DMS53 (cell line): ENCODE measurements around the gene TMEM123.
"Not testable (repeated sequence)": the region's sequence is repeated elsewhere in the genome, so short reads cannot be mapped to it uniquely, and the experiment has no call there.

Experiments
- DNase-seq: peaks from one replicate; lab custom pipeline; 2025; lab: John Stamatoyannopoulos, UW

The TMEM123 gene

DNA sequence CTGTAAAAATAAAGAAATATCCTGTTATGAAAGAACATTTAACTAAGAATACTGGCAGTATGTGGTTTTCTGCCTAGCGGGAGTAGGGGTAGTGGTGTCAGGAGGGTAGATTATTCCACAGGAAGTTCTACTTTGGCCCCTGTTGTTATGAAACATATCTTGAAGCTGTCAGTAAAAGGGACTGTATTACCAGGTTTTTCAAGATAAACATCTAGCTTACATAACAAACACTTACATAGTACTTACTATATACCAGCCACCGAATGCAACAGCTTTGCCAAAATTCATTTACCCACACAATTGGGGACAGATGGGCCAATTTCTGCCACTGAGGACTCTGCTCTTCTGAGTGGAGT, 3.7 kb downstream of the TMEM123 start:
- DNase-seq: no peak

DNA sequence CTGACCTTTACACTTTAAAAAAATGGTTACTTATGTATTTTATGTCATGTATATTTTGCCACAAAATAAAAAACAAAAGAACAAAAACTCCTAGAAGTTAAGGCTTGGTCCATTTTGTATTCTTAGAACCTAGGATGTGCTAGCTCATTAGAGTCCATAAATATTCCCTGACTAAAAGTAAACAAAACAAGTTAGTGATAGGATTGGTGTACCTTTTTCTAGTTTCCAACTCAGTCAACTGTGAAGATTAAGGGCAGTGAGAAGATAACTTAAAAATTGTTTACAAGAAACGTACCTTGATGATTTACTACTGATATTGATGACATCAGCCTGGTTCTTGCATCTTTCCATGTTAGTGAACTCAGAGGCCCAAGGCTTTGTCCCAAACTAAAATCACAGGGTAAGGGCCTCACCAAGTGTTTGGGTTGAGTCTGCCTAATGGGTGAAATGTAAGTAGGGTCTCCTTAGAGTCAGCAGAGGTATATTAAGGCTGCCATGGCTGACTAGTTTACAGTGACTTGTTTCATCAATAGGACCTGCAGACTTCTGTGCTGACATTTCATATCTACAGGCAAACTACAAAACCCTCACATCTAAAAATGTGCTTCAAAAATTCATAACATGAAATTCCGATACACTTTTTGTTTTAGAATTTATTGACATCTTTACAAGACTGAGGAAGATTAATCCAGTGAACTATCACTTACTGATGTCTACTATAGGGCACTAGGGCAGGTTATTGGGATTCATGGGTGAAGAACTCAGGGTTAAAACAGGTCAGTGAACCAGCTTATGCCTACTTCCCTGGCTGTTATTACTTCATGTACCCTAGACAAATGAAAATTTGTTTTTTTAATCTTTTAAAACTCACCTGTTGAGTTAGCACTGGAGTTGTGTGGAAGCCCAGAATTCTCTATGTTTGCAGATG, 4.4 kb downstream of the TMEM123 start:
- no peak for DNase-seq

DNA sequence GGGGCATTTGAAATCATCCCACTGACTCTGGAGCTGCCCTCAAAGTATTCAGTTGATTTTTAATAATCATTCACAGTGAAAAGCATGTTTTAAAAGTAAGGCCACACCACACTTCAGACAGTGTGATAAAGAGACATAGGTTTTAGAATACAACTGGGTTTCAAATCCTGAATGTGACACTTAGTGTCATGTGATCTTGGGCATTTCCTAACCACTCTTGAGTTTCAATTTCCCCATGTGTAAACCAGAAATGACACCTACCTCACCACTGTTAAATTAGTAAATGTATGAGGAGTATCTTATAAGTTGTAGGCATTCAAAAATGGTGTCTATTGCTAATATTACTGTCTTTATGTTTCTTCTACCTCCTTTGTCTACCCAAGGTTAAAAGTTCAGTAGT, 5.4 kb downstream of the TMEM123 start:
- no peak for DNase-seq

DNA sequence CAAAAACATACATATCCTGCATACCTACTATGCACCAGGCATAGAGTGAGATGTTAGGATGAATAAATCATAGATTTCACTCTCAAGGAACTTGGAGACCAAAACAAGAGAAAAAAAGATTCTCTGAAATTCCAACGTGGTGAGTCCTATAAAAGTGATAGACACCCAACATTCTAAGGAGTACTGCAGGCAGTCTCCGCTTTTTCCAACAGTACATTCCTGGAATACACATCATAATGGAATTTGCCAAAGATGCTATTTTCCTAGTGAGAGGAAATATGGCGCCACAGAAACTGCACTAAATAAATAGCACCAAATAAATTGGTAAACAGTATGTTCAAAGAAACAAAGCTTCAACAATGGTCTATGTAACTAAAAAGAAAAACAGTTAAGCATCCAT, 6.0 kb downstream of the TMEM123 start:
- DNase-seq: no peak

DNA sequence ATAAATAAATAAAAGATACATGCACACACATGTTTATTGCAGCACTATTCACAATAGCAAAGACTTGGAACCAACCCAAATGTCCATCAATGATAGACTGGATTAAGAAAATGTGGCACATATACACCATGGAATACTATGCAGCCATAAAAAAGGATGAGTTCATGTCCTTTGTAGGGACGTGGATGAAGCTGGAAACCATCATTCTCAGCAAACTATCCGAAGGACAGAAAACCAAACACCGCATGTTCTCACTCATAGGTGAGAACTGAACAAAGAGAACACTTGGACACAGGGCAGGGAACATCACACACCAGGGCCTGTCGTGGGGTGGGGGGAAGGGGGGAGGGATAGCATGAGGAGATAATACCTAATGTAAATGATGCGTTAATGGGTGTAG, 7.9 kb downstream of the TMEM123 start:
- not testable (repeated sequence) for DNase-seq

DNA sequence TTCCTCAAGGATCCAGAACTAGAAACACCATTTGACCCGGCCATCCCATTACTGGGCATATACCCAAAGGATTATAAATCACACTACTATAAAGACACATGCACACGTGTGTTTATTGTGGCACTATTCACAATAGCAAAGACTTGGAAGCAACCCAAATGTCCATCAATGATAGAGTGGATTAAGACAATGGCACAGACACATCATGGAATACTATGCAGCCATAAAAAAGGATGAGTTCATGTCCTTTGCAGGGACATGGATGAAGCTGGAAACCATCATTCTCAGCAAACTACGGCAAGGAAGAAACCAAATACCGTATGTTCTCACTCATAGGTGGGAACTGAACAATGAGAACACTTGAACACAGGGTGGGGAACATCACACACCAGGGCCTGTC, 8.4 kb downstream of the TMEM123 start:
- DNase-seq: not testable (repeated sequence)

DNA sequence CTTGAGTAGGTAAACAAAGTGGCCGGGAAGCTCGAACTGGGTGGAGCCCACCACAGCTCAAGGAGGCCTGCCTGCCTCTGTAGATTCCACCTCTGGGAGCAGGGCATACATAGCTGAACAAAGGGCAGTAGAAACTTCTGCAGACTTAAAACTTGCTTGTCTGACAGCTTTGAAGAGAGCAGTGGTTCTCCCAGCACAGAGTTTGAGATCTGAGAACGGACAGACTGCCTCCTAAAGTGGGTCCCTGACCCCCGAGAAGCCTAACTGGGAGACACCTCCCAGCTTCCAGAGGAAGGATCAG, 13.6 kb downstream of the TMEM123 start:
- not testable (repeated sequence) for DNase-seq

DNA sequence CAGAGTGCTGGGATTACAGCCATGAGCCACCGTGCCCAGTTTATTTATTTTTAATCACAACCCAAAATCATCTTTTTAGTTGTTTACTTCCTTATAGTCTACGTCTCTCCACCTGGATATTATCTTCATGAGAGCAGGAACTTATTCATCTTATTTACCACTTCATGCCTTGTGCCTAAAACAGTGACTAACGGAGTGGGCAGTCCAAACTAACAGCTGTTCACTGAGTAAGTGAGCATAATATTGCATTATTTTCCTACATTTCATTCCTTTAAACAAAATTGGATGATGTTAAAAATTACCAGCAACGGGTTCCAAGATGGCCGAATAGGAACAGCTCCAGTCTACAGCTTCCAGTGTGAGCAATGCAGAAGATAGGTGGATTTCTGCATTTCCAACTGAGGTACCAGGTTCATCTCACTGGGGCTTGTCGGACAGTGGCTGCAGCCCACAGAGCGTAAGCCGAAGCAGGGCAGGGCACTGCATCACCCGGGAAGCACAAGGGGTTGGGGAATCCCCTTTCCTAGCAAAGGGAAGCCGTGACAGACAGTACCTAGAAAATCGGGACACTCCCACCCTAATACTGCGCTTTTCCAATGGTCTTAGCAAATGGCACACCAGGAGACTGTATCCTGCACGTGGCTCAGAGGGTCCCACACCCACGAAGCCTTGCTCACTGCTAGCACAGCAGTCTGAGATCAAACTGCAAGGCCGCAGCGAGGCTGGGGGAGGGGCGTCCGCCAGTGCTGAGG, 14.1 kb downstream of the TMEM123 start:
- DNase-seq: no peak

DNA sequence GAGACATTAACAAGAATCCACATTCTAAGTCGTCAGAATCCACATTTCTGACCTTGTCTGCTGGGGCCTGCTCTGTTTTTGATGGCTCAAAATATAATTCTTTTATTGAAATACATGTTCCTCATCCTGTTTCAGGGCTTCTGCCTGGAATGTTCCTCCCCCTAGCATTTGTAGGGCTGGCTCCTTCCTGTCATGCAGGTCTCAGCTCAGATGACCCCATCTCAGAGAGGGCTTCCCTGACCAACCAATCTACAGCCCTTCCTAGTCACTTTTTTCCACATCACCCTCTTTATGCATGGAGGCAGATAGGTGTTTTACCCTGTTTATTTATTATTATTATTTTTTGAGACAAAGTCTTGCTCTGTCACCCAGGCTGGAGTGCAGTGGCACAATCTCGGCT, 14.8 kb downstream of the TMEM123 start:
- no peak for DNase-seq

DNA sequence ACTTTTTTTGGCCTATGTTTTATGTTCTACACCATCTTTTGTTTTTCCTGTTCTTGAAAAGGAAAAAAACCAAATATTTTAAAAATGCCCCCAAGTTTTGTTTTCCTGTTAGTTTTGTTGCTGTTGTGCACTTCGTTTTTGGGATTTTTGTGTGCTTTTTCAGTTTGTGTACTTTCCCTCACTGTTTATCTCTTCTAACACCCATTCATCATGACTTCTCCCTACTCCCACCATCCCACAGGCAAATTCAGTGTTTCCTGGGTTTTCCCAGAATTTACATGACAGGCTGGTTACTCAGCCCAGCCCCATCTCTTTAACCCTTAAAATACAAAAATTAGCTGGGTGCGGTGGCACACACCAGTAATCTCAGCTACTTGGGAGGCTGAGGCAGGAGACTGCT, 15.6 kb downstream of the TMEM123 start:
- no peak for DNase-seq

DNA sequence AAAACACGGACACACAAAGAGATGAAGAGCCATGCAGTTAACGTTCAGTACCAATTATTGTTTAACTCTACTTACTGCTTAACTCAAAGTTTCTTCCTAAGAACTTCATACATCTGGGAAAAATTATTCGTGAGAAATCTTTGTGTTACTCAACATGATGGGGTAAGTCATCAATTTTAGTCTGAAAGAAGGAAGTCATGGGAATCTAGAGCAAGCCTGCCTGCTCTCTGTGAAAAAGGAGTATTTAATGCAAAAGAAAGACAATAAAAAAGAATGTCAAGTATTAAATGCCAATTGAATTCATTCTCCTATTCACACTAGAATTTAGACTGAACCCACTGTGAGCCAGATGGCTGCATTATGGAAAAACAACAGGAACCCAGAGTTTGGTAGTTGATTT, 16.0 kb downstream of the TMEM123 start:
- DNase-seq: no peak

DNA sequence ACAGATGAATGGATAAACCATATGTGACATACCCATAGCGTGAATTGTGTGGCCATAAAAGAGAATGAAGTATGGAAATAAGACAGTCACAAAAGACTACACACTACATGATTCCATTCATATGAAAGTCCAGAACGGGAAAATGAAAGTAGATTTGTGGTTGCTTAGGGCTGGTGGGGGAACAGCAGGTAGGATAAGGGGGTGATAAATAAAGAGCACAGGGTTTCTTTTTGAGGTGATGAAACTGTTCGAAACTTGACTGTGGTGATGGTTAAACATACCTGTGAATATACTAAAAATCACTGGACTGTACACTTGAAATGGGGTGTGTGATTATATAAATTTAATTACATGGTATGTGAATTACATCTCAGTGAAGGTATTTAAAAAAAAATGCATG, 16.9 kb downstream of the TMEM123 start:
- DNase-seq: no peak

DNA sequence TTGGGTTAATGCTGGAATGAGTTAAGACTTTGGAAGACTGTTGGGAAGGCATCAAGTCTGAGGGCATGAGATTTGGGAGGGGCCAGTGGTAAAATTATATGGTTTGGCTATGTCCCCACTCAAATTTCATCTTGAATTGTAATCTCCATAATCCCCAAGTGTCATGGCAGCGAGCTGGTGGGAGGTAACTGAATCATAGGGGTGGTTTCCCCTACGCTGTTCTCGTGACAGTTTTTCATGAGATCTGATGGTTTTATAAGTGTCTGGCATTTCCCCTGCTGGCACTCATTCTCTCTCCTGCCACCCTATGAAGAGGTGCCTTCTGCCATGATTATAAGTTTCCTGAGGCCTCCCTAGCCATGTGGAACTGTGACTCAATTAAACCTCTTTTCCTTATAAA, 19.0 kb downstream of the TMEM123 start:
- DNase-seq: not testable (repeated sequence)

DNA sequence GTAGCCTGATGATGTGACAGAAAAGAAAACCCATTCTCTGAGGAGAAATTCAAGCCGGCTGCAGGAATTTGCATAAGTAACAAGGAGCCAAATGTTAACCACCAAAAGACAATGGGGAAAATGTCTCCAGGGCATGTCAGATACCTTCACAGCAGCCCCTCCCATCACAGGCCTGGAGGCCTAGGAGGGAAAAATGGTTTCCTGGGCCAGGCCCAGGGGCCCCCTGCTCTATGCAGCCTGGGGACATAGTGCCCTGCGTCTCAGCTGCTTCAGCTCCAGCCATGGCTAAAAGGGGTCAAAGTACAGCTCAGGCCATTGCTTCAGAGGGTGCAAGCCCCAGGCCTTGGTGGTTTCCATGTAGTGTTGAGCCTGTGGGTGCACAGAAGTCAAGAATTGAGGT, 20.0 kb downstream of the TMEM123 start:
- DNase-seq: not testable (repeated sequence)

DNA sequence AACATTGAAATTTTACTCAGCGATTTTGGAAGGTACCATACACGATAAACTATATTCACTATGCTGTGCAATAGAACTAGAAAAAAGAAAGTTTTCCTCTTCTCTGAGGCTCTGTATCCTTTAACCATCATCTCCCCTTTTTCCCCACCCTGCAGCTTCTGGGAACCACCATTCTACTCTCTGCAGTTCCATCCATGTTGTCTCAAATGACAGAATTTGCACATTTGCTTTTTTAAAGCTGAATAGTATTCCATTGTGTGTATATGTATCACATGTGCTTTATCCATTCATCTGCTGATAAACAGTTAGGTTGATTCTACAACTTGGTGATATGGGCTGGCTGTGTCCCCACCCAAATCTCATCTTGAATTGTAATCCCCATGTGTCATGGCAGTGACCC, 21.2 kb downstream of the TMEM123 start:
- DNase-seq: no peak

DNA sequence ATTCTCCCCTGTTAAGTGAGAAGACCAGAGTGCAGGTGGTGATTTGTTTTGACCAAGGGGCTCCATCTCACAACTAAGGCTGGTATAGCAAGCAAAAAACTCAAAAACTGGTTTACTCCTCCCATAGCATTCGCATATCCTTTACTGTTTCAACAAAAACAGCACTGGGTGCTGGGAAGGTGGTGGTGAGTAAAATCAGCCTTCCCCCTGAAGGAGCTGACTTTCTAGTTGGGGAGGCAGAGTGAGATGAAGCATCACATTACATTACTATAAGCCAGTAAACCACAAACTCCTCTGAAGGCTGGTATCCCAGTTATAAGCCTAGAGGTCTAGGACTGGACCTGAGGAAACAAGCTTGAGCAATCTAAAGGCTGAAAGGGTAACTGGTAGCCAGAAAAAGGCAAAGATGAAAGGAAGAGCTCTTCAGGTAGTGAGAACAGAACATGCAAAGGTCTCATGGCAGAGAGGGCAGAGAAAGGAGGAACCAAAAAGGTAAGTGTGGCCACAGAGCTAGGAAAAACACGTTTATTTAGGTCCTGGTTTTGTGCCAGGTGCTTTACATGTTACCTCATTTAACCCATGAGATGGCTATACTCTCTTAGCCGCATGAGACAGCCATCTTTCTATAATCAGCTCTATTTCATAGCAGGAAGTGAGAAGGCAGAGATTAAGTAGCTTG, 22.3 kb downstream of the TMEM123 start:
- no peak for DNase-seq

DNA sequence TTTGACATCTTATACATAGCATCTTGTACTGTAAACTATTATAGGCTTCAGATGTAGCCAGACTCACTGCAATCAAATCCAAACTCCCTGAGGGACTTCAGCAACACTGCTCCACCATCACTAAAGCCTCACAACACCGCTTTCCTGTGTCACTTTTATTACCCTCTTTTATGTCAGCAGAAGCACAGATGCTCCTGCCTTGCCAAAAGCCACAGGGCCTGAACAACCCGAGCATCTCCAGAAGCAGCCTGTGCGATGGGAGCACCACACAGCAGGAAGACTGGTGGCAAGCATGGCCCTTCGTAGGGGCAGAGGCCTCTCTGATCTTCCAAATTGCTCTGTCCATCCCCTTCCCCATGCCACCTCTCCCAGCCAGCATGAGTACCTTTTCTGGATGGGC, 22.9 kb downstream of the TMEM123 start:
- DNase-seq: no peak

DNA sequence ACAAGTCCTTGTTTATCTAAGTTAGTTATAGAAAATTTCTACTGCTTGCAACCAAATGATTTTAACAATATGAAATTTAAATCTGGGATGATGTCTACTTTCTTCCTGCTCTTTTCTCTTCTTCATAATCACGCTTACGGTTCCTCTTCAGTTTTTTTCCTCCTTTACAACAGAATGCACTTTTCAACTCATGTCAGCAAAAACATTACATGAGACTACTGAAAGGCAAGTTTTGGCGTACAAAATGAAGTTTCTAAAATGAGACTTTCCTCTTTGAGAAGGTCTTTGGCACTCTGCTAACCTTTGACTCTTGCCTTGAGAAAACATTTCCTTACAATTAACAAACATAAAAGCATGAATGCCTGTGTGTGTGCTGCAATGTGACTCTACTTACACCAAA, 23.3 kb downstream of the TMEM123 start:
- DNase-seq: no peak

DNA sequence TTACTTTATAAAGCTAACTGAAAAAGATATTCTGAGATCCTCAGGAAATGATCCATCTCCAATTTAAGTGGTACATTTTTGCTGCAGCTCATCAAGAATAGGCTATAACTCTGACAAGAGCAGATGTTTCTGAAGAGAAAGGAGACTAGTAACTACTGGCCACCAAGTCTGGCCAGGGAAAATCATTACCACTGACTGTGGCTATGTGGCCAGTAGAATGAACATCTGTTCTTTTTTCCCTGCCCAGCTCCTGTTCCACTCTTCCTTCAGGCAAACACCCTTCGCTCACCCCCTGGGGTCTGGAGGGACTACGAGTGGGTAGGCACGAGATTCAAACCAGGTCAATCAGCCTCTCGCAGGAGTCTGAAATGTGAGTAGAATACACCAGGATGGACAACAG, 23.9 kb downstream of the TMEM123 start:
- DNase-seq: no peak

DNA sequence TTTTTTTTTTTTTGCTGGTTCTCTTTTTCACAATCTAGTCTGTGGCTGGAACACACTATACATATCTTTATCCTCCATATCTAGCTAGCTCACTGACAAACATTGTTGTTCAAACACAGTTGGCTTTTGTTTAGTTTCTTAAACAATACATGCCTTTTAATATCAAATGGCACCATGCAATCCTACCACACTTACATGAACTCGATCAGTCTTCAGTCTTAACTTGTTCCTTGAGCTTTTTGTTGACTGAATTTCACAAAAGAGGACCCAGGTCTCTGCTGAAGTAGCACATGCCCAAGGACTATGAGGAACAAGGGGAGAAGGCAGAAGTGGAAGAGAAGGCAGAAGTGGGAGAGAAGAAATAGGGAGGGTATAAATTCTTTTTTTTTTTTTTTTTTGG, 25.5 kb downstream of the TMEM123 start:
- DNase-seq: no peak

DNA sequence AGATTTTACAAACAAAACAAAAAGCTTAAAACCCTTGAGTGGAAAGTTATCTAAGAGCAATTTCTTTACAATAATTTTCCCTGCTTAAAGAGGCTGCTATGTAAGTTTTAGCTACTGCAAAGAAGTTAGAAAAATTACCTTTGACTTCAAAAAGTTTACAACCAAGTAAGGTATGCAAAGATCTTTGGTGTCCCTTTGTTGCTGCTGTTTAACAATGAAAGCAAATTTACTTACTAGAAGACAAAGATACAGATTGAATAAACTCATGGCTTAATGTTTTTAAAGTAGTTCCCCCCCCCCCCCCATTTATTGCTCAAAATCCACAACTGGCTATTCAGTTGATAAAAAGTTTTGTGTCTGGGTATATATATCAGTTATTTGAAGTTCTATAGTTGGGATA, 26.0 kb downstream of the TMEM123 start:
- no peak for DNase-seq

DNA sequence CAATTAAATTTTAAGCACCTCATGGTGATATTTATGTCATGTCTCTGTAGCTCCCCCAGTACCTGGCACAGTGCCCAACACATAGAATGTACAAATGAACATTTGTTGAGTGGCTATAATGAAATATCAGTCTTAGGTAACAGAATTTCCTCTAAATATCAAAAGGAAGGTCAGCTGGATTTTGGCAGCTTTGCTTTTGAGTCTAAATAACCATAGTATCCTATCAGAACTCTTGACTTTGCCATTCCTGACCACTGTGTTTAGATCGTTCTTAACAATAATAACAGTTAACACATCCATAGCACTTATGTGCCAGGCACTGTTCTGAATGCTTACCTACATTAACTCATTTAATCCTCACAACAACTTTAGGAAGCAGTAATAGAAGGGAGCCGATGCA, 26.6 kb downstream of the TMEM123 start:
- no peak for DNase-seq

DNA sequence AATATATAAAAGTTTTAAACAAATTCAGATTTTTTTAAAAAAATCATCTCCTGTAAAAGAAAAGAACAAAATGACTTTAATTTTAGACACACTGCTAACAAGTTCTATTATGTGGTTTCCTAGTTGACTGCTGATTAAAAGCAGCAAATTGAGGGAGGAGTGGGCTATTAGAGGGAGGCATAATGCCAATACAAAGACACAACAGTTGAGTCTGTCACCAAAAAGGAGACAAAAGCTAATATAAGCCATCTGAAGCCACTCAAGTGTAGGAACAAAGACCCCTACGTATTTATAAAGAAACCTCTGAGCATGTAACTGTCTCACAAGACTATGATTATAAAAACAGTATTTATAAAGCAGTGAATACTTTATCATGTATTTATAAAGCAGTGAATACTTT, 28.6 kb downstream of the TMEM123 start:
- no peak for DNase-seq
